Activated CD8-positive, alpha-beta memory T cell treated with anti-CD3 and anti-CD28 coated beads, Interleukin-2, amount 50 U/mL, for 48 hours (primary cell): ENCODE results near the gene TMEM72.

ENCODE experiments used
- DNase-seq: peaks from one replicate; pipeline ENCODE4 v3.0.0-alpha.2; 2020

Gene TMEM72

DNA sequence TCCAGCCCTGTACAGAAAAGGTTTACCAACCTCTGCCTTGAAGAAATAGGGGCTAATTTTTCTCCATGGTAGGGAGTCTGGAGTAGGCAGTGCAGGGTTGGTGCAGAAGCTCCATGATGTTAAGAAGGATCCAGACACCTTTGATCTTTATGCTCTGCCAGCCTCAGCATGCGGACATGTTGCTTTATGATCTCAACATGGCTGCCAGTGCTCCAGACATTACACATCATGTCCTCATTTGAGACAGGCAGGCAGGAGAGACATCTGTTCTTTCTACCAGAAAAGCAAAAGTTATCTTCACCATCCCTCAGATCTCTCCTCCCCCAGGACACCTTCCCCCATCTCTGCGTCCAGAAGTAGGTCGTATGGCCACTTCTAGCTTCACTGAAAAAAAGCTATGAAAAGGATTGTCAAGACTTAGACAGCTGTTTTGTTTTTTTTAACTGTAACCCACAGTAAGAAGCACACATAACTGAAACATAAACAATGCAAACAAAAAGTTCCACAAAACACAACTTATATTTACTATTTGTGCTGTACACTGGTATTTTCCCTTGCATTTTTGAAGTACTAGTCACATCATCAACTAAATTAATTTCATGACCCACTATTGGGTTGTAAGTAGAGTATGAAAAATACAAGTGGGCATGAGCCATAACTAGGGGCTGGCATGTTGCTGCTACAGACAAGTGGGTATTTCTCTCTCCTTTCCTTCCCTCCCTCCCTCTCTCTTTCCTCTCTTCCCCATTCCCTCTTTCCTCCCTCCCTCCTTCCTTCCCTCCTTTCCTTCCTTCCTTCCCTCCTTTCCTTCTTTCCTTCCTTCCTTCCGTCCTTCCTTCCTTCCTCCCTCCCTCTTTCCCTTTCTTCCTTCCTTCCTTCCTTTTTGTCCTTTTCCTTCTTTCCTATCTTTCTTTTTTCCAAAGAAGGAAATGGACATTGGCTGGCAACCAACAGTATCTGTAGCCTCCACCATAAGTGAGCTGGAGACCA, 45.9 kb downstream of the TMEM72 start:
- DNase-seq: no peak

DNA sequence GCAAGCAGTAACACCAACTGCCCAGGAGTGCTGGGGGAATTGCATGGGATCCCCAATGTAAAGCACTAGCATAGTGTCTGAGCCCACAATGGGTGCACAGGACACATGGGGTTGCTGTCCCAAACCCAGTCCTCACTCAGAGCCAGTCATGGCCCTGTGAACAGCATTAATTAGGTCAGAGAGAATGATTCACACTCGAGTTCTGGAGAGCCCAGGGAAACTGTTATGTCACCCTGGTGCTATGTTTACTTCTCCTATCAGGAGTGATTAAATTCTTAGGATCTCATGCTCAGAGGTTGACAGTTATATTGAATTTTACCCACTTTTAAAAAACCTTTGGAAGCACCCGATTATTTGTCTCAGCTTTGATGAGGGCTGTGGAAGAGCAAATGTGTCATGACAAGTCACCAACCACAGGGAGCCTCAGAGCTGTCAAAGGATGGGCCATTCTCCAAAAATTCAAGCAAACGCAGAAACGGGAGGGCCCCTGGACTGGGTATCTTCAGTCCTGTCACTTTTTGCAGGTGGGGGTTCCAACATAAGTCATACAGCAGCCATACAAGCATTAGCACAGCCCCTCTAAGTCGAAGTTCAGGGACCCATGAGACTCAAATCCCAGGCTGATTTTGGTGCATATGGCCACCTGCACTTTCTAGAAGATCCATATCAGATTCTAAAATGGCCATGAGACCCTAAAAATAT, 47.2 kb downstream of the TMEM72 start:
- DNase-seq: no peak

- DNase-seq: no peak
Measured at GRCh38 chr10:44958898-44959246, 47.7 kb downstream of the TMEM72 start.

DNA sequence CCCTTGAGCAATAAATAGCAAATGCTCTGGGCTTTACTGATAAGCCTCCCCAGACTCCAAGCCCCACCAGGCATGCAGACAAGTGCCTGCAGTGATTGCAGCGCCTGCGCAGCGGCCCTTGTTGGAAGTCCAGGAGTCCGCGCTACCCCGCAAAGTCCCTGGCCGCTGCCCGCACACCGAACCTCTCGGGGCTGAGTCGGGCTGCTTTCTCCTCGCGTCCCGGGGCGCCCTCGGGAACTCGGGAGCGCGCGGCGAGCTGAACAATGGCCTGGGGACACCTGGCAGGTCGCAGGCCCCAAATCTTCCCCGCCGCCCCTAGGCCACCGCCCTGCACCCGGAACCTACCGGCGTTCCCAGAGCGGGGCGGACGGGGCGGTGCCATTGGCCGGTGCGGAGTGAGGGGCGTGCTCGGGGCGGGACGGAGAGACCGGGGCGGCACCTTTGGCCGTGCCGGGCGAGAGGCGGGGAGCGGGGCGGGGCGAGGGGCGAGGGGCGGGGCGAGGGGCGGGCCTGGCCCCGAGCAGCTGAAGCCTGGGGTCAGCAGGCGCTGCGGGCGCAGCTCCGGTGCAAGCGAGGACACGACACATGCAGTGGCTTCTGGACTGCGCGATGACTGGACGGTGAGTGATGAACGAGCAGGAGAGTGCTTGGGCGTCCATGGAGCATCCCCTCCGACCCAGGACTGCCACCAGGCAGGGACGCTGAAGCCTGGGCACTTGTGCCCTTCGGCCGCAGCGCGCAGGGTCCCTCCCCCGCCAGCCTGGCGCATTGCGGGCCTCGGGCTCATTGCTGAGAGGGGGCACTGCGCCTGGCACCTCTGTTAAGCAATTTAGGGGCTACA, 48.3 kb downstream of the TMEM72 start, which contains the start of gene RASSF4:
Gene RASSF4 (plus strand): TSS at position 556 of the 841 bp plus-strand sequence. CDS start 10,401 bp downstream, outside the sequence.
- DNase-seq: peak; percentile 94

GRCh38 chr10:44960088-44960460, 48.9 kb downstream of the TMEM72 start:
- DNase-seq: no peak

DNA sequence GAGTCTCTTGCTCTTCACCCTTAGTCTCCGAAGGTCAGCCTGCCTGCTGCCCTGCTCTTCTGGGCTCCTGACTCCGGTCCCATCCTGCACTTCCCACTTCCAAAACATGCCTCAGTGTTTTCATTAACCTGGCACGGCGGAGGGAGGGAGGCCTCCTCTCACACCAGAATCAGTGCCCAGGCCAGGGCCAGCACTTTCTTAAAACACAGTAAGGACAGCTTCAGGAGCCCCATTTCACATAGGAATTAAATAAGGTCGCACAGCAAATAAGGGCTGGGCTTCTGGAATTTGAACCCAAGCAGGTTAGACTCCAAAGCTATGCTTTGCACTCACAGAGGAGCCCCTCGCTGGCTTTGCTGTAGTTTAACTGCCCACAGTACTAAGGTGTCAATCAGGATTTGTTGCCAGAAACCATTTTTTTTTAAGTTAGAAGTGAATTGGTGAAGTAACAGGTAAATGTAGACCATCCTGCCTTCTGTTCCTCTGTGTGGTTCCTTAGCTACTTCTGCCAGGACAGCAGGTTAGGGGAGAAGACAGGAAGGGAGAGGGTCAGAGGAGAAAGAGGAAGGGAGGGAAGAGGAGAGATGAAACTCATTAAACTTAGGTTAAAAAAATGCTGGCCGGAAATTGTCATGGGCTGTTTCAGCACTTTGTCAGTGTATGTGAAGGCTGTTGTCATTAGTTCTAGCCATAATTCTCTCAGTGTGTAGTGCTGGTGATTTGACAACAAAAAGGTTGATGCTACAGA, 49.5 kb downstream of the TMEM72 start:
- DNase-seq: no peak

GRCh38 chr10:44961230-44961571, 50.1 kb downstream of the TMEM72 start:
- DNase-seq: no peak

- DNase-seq: no peak
Measured at GRCh38 chr10:44961931-44962750, 51.0 kb downstream of the TMEM72 start.

GRCh38 chr10:44962870-44963738, 52.0 kb downstream of the TMEM72 start:
- DNase-seq: no peak

- no peak for DNase-seq
Measured at GRCh38 chr10:44963772-44964633, 52.9 kb downstream of the TMEM72 start.

DNA sequence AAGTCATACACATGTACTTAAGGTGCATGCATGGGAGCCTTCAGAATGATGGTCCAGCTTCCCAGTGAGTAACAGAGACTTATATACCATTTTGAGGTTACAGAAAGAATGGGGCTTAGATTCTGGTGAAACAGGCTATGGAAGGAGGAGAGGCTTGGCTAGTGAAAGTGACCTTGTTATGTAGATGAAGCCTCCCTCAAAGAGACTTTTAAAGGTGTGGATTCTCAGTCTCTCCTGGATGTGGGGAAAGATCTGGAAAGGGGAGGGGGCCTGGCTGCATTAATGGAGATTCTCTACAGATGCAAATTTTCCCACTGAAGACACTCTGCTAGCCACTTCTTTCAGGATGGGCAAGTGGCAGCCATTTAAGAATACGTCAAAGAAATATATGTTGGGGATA, 54.0 kb downstream of the TMEM72 start:
- DNase-seq: no peak

- no peak for DNase-seq
Measured at GRCh38 chr10:44965651-44966097, 54.5 kb downstream of the TMEM72 start.

DNA sequence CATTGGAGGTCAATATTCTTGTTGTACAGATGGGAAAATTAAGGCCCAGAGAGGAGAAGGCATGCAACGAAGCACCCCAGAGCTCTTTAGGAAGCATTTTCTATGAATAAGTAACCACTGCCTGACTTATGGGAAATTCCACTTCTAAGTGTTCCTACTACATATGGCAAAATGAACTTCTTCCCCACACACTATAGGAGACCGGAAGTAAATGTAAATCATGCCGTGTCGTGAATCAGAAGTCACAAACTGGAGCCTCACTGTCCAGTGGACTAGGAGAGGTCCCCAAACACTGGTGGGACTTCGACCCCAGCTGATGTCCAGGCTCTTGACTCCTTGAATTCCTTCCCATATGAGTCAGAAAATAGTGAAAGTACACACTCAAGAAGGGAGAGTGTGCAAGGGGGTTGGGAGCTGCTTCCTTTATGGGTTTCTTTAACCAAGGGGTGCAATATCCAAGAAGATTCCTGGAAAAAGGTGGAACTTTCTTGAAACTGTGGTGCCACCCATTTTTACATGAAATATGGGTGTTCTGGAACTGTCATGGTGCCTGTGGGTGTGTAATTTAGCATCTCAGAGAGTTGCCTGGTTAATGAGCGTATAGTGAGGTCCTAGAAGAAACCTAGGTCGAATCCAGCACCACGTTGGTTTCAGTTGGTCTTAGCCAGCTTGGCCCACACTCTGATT, 55.1 kb downstream of the TMEM72 start:
- DNase-seq: peak; percentile 22

GRCh38 chr10:44966816-44967509, 55.8 kb downstream of the TMEM72 start:
- DNase-seq: peak; percentile 15

DNA sequence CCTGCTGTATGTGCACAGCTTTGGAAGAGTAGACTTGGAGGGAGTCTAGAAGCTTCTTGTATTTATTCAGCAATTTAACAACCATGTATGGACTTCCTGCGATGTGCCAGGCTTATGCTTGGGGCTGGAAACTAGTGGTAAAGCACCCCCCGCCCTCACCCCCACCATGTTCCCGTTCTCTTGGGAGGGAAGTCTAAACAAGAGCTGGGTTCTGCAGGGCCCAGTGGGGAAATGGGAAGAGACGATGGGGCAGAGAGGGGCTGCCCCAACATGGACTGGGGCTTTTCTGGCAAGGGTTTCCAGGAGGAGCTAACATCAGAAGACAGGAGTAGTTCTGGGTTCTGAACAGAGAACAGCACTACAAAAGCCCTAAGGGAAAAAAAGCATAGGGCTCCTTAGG, 56.5 kb downstream of the TMEM72 start:
- no peak for DNase-seq

GRCh38 chr10:44968091-44968490, 57.0 kb downstream of the TMEM72 start:
- no peak for DNase-seq

DNA sequence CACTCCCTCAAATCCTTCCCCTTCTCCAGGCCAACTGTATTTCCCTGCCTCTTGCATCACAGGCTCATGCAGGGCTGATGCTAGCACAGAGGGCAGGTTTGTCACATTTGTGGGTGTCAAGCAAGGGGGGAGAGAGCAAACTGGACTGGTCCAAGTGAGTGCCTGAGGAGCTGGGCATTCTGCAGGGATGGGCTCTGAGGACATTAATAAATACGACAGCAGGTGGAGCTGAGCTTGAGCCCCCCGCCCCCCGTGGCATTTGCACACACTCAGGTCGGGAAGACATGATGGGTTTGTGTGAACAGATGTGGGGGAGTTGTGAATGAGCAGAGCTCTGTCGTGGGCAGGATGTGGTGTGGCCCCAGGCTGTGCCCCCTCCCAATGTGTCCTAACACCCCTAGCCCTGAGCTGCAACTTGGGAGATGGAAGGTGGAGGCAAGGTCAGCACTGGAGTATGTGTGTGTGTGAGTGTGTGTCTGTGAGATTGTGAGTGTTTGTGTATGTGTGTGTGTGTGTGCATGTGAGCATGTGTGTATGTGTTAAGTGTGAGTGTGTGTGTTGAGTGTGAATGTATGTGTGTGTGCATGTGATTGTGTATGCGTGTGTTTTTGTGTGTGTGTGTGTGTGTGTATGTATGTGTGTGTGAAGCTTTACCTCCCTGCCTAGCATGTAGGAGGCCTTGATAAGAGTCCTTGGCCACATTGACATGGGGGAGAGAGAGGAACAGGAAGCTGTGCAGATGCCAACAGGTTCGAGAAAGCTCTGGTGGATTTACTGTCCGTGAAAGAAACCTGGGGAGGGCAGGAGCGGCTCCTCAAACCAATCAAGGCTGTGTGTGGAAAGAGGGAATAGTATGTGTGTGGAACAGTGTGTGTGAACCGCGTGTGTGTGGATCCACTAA, 57.6 kb downstream of the TMEM72 start:
- DNase-seq: no peak
